SK-N-SH treated with all-trans-retinoic acid at 6 μM for 48 hours (cell line): Measurements from ENCODE around the gene SMOC2.

Experiments
- BACH2 ChIP-seq: fragments of 250-450 bp; sonication (Bioruptor Pico); IDR thresholded peaks from 2 replicates; pipeline ENCODE4 v1.9.0; 2021; ENCODE audit warnings: mild to moderate bottlenecking, borderline replicate concordance
- CSDC2 ChIP-seq: fragments of 250-450 bp; sonication (Bioruptor Pico); IDR thresholded peaks from 2 replicates; pipeline ENCODE4 v1.5.0; 2020; ENCODE audit warnings: mild to moderate bottlenecking, moderate library complexity
- RARB ChIP-seq: fragments of 250-450 bp; sonication (Bioruptor Pico); IDR thresholded peaks from 2 replicates; pipeline ENCODE4 v1.8.0; 2021; ENCODE audit warnings: mild to moderate bottlenecking, moderate library complexity
- SNAI2 ChIP-seq: fragments of 250-450 bp; sonication (Bioruptor Pico); IDR thresholded peaks from 2 replicates; pipeline ENCODE4 v1.5.0; 2020; ENCODE audit warnings: mild to moderate bottlenecking, moderate library complexity
- ZFP30 ChIP-seq: fragments of 450-650 bp; formaldehyde crosslinking; IDR thresholded peaks from 2 replicates; pipeline ENCODE4 v1.5.0; 2022; ENCODE audit warnings: mild to moderate bottlenecking, moderate library complexity
- TF ChIP-seq, protein P1 (sequence below): fragments of 250-450 bp; sonication (Bioruptor Pico); IDR thresholded peaks from 2 replicates; pipeline ENCODE4 v1.8.0; 2020; ENCODE audit warnings: mild to moderate bottlenecking, moderate library complexity, borderline replicate concordance
- TF ChIP-seq, protein P2 (sequence below): fragments of 250-450 bp; sonication (Bioruptor Pico); IDR thresholded peaks from 2 replicates; pipeline ENCODE4 v1.5.0; 2020; ENCODE audit warnings: mild to moderate bottlenecking, moderate library complexity

DNA sequence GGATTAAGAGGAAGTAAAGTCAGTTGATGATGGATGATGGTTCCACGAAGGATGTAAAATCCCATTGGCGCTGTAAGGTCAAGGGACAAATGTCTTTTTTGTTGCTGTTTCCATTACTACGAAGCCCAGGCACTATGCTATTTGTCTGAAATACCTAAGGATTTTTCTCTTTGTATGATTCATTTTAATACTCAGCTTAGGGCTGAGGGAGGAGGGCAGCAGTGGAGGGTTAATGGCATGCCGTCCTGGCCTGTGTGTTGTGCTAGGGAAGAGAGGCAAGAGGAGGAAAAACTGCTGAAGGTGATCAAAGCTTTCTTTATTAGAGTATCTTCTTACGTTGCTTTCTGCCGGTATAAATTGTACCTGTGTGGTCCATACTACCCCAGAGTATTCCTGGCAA lies 6.5 kb upstream of the SMOC2 start:
- no peak for TF ChIP-seq SNAI2 (CRISPR knock-in tag)
- TF ChIP-seq ZFP30 = no peak
- TF ChIP-seq, protein P1, sequence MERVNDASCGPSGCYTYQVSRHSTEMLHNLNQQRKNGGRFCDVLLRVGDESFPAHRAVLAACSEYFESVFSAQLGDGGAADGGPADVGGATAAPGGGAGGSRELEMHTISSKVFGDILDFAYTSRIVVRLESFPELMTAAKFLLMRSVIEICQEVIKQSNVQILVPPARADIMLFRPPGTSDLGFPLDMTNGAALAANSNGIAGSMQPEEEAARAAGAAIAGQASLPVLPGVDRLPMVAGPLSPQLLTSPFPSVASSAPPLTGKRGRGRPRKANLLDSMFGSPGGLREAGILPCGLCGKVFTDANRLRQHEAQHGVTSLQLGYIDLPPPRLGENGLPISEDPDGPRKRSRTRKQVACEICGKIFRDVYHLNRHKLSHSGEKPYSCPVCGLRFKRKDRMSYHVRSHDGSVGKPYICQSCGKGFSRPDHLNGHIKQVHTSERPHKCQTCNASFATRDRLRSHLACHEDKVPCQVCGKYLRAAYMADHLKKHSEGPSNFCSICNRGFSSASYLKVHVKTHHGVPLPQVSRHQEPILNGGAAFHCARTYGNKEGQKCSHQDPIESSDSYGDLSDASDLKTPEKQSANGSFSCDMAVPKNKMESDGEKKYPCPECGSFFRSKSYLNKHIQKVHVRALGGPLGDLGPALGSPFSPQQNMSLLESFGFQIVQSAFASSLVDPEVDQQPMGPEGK (CRISPR knock-in tag) = no peak
- no peak for TF ChIP-seq RARB (CRISPR knock-in tag)
- TF ChIP-seq BACH2 (CRISPR knock-in tag) = no peak
- no peak for TF ChIP-seq CSDC2
- TF ChIP-seq, protein P2, sequence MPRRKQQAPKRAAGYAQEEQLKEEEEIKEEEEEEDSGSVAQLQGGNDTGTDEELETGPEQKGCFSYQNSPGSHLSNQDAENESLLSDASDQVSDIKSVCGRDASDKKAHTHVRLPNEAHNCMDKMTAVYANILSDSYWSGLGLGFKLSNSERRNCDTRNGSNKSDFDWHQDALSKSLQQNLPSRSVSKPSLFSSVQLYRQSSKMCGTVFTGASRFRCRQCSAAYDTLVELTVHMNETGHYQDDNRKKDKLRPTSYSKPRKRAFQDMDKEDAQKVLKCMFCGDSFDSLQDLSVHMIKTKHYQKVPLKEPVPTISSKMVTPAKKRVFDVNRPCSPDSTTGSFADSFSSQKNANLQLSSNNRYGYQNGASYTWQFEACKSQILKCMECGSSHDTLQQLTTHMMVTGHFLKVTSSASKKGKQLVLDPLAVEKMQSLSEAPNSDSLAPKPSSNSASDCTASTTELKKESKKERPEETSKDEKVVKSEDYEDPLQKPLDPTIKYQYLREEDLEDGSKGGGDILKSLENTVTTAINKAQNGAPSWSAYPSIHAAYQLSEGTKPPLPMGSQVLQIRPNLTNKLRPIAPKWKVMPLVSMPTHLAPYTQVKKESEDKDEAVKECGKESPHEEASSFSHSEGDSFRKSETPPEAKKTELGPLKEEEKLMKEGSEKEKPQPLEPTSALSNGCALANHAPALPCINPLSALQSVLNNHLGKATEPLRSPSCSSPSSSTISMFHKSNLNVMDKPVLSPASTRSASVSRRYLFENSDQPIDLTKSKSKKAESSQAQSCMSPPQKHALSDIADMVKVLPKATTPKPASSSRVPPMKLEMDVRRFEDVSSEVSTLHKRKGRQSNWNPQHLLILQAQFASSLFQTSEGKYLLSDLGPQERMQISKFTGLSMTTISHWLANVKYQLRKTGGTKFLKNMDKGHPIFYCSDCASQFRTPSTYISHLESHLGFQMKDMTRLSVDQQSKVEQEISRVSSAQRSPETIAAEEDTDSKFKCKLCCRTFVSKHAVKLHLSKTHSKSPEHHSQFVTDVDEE (CRISPR knock-in tag) = no peak
